ENCODE results near the gene ELL3.

DNA sequence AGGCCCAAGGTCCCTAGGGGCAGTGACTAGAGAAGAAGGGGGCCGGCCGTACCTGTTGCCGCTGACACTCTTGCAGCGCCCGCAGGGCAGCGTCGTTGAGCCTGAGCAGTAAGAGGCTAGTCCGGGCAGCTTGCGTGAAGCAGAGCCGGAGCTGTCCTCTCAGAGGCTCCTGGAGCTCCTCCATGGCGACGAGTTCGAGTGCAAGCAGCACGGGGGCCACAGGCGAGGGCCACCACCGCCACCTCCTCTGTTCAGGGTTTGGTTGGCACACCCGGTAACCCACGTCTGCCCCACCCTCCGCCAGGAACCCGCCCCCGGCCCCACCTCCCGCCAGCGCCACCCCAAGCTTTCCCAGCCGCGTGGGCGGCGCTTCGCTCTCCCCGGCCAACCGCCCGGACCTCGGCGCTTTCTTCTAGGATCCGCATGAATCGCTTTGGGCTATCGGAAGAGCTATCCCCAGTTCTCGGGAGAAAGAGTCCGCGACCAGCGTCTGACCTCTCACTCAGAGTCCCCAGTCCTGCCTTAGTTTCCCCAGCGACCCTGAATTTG is at the start of gene ELL3:
- TF ChIP-seq, protein P1, sequence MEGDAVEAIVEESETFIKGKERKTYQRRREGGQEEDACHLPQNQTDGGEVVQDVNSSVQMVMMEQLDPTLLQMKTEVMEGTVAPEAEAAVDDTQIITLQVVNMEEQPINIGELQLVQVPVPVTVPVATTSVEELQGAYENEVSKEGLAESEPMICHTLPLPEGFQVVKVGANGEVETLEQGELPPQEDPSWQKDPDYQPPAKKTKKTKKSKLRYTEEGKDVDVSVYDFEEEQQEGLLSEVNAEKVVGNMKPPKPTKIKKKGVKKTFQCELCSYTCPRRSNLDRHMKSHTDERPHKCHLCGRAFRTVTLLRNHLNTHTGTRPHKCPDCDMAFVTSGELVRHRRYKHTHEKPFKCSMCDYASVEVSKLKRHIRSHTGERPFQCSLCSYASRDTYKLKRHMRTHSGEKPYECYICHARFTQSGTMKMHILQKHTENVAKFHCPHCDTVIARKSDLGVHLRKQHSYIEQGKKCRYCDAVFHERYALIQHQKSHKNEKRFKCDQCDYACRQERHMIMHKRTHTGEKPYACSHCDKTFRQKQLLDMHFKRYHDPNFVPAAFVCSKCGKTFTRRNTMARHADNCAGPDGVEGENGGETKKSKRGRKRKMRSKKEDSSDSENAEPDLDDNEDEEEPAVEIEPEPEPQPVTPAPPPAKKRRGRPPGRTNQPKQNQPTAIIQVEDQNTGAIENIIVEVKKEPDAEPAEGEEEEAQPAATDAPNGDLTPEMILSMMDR (IDR thresholded peaks at IDR 0.05) = no peak
- TF ChIP-seq POLR2A (IDR thresholded peaks at IDR 0.05) = peak; percentile 93 to 94
